Natural killer cell treated with Interleukin-12 subunit alpha and Interleukin-12 subunit beta and Interleukin-15 and Interleukin-18, amount 100 ng/mL, for 72 hours (primary cell): ENCODE measurements around the gene ALPL. TPM values are rescaled to one million over a fixed set of nuclear protein-coding genes. Genes with fewer than 3 reads are reported as not detected.
"Not testable (repeated sequence)": the region's sequence is repeated elsewhere in the genome, so short reads cannot be mapped to it uniquely, and the experiment has no call there.

Experiments used
- ATAC-seq, 2 donors: fragments of 150-1000 bp; cut with Tn5 transposase in 1 of 2; sonication (Bioruptor Pico), chemical (Tn5 transposase) in 1 of 2; 2 replicates each; pipeline ENCODE4 v1.10.0; 2021
- DNase-seq: peaks from one replicate; pipeline ENCODE4 v3.0.0; 2022; ENCODE audit warnings: low spot score
- H3K27ac Mint-ChIP-seq, 2 donors: 1 replicate in 1 of 2; 2 replicates in 1 of 2; pipeline ENCODE4 v1.8.0; 2022; ENCODE audit warnings: mixed read lengths in 2 of 2, mild to moderate bottlenecking in 1 of 2, moderate library complexity in 1 of 2
- H3K27me3 Mint-ChIP-seq, 2 donors: 1 replicate in 1 of 2; 2 replicates in 1 of 2; pipeline ENCODE4 v1.8.0; 2022; ENCODE audit warnings: mixed read lengths in 2 of 2
- H3K36me3 Mint-ChIP-seq: one replicate; pipeline ENCODE4 v1.8.0; 2022; ENCODE audit warnings: mixed read lengths
- H3K4me1 Mint-ChIP-seq, 2 donors: 1 replicate in 1 of 2; 2 replicates in 1 of 2; pipeline ENCODE4 v1.8.0; 2022; ENCODE audit warnings: low read depth in 2 of 2, mixed read lengths in 2 of 2, mild to moderate bottlenecking in 1 of 2
- H3K4me3 Mint-ChIP-seq: one replicate; pipeline ENCODE4 v1.8.0; 2022; ENCODE audit warnings: mixed read lengths
- H3K9me3 Mint-ChIP-seq: 2 replicates; pipeline ENCODE4 v1.8.0; 2022; ENCODE audit warnings: mixed read lengths
- total RNA-seq, 2 donors: library from RNA; stranded (reverse); gene quantifications; one replicate each; pipeline ENCODE4 v1.2.3, GENCODE V29; 2022

The ALPL gene
- not detected for total RNA-seq

DNA sequence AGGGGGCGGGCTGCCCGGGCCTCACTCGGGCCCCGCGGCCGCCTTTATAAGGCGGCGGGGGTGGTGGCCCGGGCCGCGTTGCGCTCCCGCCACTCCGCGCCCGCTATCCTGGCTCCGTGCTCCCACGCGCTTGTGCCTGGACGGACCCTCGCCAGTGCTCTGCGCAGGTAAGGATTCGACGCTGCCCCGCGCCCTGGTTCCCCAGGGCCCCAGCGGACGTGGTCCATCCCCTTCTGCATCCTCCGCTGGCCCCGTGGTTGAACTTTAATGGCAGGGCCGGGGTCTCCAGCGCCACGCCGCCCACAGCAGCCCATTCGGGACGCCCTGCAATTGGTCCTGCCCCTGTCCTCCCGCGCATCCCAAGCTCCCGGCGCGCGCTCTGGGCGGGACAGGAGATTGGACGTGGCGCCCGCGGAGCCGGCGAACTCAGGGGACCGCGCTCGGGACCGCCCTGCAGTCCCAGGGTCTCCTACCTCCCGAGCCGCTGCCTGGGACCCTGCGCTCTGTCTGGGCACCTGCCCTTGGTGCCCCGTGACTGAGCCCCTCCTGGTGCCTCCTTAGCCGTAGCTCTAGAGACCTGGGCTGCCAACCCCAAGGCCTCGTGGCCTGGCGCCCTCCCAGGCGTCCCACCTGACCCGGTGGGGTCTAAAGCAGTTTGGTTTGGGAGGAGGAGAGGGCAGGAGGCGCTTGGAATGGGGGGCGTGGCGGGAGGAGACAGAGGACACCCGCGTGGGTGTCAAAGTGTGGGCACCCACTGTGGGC is at the start of gene ALPL:
Gene ALPL, plus strand, starts transcription at position 73 of the 762 bp plus-strand sequence. CDS start 44,659 bp downstream, outside the sequence.
- ATAC-seq, result peak in 1 of 2 donors; percentile 11
- peaks cover 5 to 7% of the 10 kb centered on the region in 2 donors for H3K4me1 Mint-ChIP-seq
- no peaks in the 10 kb centered on the region for H3K36me3 Mint-ChIP-seq
- no peak for DNase-seq
- H3K27me3 Mint-ChIP-seq, result peaks cover 42 to 43% of the 10 kb centered on the region in 2 donors
- no peaks in the 10 kb centered on the region for H3K9me3 Mint-ChIP-seq
- peak within 1 kb of the TSS; percentile 78 for H3K4me3 Mint-ChIP-seq
- no peak within 1 kb of the TSS for H3K27ac Mint-ChIP-seq

DNA sequence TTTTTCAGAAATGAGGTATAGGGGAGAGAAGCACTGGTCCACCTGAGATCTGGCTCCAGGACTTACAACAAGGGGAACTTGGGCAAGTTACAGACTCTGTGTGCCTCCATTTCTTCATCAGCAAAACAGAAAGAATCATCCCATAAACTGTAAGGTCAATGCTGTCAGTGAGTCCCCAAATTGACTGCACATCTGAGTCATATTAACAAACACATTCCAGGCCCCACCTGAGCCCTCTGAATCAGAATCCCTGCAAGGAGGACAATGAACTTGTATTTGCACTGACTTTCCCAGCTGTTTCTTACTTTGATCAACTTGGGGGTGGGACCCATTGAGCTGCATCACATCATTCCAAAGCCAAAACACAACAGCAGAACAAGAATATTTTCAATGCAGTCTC is 44.1 kb upstream of the ALPL start:
- not testable (repeated sequence) for H3K27ac Mint-ChIP-seq, DNase-seq, H3K4me1 Mint-ChIP-seq

DNA sequence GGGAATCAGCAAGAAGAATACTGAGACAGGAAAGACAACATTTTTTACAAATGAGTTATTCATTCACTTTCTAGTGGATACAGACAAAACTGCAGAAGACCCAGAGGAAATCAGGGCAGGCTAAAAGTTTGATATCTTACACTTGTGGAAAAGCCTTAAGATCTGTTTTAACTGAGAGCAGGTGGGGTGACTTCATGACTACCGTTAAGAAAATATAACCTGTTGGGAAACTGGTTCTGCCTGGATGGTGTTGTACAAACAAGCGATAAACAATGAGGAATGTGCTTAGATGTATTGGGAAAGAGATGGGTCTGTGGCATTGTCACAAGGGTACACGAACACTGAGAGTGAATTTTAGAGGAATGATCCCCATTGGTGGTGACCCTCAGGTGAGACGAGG is 41.3 kb upstream of the ALPL start:
- not testable (repeated sequence) for H3K27ac Mint-ChIP-seq, H3K4me1 Mint-ChIP-seq, H3K9me3 Mint-ChIP-seq, H3K27me3 Mint-ChIP-seq, DNase-seq, ATAC-seq, H3K36me3 Mint-ChIP-seq, H3K4me3 Mint-ChIP-seq

More for the DNA sequence above, 44.1 kb upstream of the ALPL start:
- H3K36me3 Mint-ChIP-seq, H3K9me3 Mint-ChIP-seq, H3K4me3 Mint-ChIP-seq, H3K27me3 Mint-ChIP-seq, ATAC-seq: not testable (repeated sequence)

DNA sequence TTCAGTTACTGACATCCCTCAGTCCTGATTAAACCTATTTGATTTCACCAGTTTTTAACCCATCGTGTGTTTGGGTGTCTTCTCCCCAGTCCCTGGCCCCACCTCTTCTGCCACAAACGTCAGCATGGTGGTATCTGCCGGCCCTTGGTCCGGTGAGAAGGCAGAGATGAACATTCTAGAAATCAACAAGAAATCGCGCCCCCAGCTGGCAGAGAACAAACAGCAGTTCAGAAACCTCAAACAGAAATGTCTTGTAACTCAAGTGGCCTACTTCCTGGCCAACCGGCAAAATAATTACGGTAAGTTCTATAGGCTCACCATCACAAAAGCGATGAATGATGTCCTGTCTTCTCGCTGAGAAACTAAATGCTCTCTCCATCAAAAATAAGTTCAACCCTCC is 40.6 kb upstream of the ALPL start:
- Mint-ChIP-seq H3K36me3 (no peaks in the 10 kb centered on the region), H3K4me1 (peaks cover 0 to 4% of the 10 kb centered on the region in 2 donors), H3K27me3 (no peaks in the 10 kb centered on the region), H3K9me3 (no peaks in the 10 kb centered on the region), H3K4me3 (no peak overlapping the region), H3K27ac (no peak overlapping the region)
- ATAC-seq, result no peak
- DNase-seq, result no peak

DNA sequence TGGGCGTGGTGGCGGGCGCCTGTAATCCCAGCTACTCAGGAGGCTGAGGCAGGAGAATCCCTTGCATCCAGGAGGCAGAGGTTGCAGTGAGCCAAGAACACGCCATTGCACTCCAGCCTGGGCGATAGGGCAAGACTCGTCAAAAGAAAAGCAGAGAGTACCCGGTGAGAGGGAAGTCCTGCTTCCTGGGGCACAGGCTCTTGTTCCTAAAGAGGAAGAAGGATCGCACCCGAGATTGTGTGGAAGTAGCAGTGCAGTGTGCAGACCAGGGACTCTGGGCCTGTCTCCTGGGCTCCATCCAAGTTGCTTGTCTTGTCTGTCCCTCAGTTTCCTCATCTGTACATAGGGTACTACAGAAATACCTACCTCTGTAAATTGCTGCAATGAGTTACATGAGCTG is 39.6 kb upstream of the ALPL start:
- Mint-ChIP-seq H3K27ac (no peak overlapping the region), H3K4me1 (peaks cover 0 to 4% of the 10 kb centered on the region in 2 donors), H3K9me3 (no peaks in the 10 kb centered on the region), H3K27me3 (no peaks in the 10 kb centered on the region), H3K4me3 (no peak overlapping the region), H3K36me3 (peaks cover 7% of the 10 kb centered on the region)
- DNase-seq (no peak), ATAC-seq (no peak)

DNA sequence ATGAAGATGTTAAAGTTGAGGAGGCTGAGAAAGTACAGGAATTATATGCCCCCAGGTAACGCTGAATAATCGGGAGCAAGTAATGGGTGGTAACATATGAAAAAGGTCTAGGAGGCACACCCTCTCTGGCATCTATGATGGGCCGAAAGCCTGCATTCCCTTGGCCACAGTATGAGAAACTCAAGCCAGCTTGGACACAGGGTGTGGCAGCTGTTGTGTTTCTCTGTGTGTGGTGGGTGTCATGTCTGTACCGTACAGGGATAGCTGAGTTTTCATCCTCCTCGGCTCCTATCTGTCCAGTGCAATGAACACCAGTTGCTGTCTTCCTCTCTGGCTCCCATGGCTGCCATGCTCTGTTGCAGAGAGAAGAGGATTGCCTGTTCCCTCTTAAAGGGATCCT is 36.4 kb upstream of the ALPL start:
- DNase-seq (no peak), ATAC-seq (no peak)
- Mint-ChIP-seq H3K27me3 (no peaks in the 10 kb centered on the region), H3K9me3 (no peaks in the 10 kb centered on the region), H3K4me1 (peaks cover 0 to 4% of the 10 kb centered on the region in 2 donors), H3K4me3 (no peak overlapping the region), H3K27ac (no peak overlapping the region), H3K36me3 (peaks cover 14% of the 10 kb centered on the region)

DNA sequence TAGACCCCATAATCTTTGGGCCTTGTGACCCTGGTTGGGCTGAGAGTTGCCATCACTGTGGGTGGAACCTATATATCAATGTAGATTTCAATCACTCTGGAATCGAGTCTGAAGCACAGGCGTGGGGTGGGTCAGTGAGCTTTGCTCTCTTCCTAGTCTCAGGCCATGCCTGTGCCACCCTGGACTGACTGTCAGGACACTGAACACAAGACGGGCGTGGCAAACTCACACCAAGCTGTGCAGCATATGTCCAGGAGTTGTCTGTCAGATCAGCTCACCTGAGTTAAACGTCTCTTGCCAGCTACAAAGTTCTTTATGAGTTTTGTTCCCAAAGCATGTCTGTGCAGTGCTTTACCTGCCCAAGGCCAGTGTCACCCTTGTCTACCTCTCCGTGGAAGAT is 30.9 kb upstream of the ALPL start:
- H3K27me3 Mint-ChIP-seq, result no peaks in the 10 kb centered on the region
- H3K27ac Mint-ChIP-seq, result no peak overlapping the region
- H3K4me1 Mint-ChIP-seq, result no peaks in the 10 kb centered on the region
- ATAC-seq, result no peak
- peaks cover 28% of the 10 kb centered on the region for H3K36me3 Mint-ChIP-seq
- DNase-seq, result no peak
- H3K4me3 Mint-ChIP-seq, result no peak overlapping the region
- H3K9me3 Mint-ChIP-seq, result no peaks in the 10 kb centered on the region

DNA sequence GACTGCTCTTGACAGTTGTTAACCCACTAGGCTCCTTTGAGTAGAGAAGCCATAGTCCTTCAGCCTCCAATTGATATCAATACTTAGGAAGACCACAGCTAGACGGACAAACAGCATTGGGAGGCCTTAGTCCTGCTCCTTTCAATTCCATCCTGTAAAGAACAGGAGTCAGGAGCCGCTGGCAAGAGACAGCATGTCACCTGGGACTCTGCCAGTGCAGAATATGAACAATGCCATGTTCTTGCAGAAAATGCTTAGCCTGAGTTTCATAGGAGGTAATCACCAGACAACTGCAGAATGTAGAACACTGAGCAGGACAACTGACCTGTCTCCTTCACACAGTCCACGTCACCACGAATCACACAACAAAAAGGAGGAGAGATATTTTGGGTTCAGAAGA is 25.3 kb upstream of the ALPL start:
- not testable (repeated sequence) for H3K4me3 Mint-ChIP-seq, ATAC-seq, DNase-seq, H3K4me1 Mint-ChIP-seq, H3K9me3 Mint-ChIP-seq, H3K27ac Mint-ChIP-seq
- peaks cover 6 to 11% of the 10 kb centered on the region in 2 donors for H3K27me3 Mint-ChIP-seq
- H3K36me3 Mint-ChIP-seq, result peaks cover 14% of the 10 kb centered on the region

DNA sequence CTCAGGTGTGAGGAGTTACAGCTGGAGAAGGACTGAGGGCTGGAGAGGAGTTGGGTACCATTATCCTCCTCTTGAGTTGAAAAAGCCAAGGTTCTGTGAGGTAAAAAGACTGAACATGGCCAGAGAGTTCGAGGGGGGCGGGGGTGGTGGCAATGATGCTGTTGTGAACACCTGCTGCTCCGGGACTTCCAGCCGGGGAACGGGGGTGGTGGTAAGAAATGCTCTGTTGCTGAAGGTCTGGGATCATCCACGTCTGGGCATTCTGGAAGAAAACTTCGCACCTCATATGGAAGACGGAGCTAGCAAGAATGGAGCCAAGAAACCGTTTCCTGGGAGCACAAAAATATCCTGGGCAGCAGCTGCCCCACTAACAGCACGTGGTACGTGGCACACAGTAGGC is 20.1 kb upstream of the ALPL start:
- H3K36me3 Mint-ChIP-seq, result no peaks in the 10 kb centered on the region
- DNase-seq (no peak), ATAC-seq (no peak)
- peaks cover 9 to 11% of the 10 kb centered on the region in 2 donors for H3K4me1 Mint-ChIP-seq
- peaks cover 9 to 18% of the 10 kb centered on the region in 2 donors for H3K27me3 Mint-ChIP-seq
- H3K27ac Mint-ChIP-seq, result no peak overlapping the region
- peak overlapping the region; percentile 37 for H3K4me3 Mint-ChIP-seq
- no peaks in the 10 kb centered on the region for H3K9me3 Mint-ChIP-seq

DNA sequence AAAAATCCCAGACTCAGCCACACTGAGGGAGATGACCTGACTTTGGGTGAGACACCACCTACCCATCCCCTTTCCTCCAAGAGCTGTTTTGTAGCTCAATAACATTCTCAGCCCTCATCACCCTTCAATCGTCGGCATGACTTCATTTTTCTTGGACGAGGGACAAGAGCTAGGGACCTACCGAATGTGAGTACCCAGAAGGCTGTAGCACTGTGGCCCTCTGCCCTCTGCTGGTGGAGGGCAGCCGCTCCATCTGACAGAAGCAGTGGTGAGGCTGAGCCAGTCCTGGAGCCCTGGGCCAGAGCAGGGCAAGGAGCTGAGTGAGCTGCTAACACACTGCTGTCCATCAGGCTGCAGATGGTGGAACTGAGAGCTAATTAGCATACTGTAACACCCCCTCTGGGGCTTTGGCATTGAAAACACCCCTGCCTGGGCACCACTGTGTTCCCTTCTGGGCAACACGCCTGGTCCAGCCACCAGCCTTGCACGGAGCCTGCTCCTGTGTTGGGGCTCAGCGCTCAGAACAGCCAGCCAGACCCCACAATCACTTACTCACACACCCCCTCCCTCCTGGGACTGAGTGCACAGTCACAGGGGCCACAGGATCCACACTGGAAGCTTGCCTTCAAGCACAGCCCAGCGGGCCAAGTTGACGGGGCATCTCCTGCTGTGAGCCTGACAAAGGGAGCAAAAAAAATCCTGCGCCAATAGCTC is 18.3 kb upstream of the ALPL start:
- H3K4me3 Mint-ChIP-seq, result no peak overlapping the region
- peaks cover 9 to 17% of the 10 kb centered on the region in 2 donors for H3K27me3 Mint-ChIP-seq
- no peaks in the 10 kb centered on the region for H3K9me3 Mint-ChIP-seq
- H3K36me3 Mint-ChIP-seq, result no peaks in the 10 kb centered on the region
- H3K4me1 Mint-ChIP-seq, result peaks cover 9 to 11% of the 10 kb centered on the region in 2 donors
- ATAC-seq (peak; percentile 43 to 51), DNase-seq (no peak)
- H3K27ac Mint-ChIP-seq, result no peak overlapping the region

DNA sequence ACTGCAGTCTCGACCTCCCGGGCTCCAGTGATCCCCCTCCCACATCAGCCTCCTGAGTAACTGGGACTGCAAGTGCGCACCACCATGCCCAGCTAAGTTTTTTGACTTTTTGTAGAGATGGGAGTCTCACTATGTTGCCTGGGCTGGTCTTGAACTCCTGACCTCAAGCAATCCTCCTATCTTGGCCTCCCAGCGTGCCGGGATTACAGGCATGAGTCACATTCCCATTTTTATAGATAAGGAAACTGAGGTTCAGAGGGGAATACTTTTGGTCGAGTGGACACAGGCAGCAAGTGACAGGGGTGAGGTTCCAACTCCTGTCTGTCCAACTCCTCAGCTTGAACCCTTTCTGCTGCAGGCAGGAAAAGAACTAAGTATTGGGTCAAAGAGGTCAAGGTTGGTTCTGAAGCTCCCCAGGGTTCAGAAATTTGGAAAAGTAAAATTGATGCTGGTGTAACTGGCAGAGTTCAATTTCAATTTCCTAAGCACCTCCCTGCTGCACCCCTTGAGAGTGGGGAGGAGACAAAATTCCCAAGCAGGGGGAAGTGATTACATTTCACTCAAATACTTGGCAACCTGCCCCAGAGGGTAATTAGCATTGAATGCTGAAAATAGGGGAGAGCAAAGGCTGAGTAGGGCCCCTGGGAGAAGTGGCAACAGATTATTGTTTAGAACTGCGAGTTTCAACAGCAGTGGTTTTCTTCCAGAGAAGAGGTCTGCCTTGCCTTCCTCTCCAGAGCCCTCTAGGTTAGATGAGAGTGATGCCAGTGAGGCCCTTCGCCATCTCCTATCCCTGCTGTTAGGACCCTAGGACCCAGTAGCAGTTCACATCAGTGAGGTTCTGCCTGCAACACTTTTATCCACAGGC is 17.5 kb upstream of the ALPL start:
- H3K9me3 Mint-ChIP-seq, result no peaks in the 10 kb centered on the region
- H3K27me3 Mint-ChIP-seq, result peaks cover 9 to 17% of the 10 kb centered on the region in 2 donors
- DNase-seq (no peak), ATAC-seq (no peak)
- no peaks in the 10 kb centered on the region for H3K36me3 Mint-ChIP-seq
- H3K4me1 Mint-ChIP-seq, result peaks cover 9 to 11% of the 10 kb centered on the region in 2 donors
- H3K27ac Mint-ChIP-seq, result no peak overlapping the region
- H3K4me3 Mint-ChIP-seq, result no peak overlapping the region

- DNase-seq, result no peak
- H3K4me3 Mint-ChIP-seq, result no peak overlapping the region
- no peak overlapping the region for H3K27ac Mint-ChIP-seq
- ATAC-seq, result no peak
- peaks cover 9 to 17% of the 10 kb centered on the region in 2 donors for H3K27me3 Mint-ChIP-seq
- peaks cover 9 to 11% of the 10 kb centered on the region in 2 donors for H3K4me1 Mint-ChIP-seq
- no peaks in the 10 kb centered on the region for H3K9me3 Mint-ChIP-seq
- H3K36me3 Mint-ChIP-seq, result no peaks in the 10 kb centered on the region
Measured at GRCh38 chr1:21492356-21492625, 16.9 kb upstream of the ALPL start.

DNA sequence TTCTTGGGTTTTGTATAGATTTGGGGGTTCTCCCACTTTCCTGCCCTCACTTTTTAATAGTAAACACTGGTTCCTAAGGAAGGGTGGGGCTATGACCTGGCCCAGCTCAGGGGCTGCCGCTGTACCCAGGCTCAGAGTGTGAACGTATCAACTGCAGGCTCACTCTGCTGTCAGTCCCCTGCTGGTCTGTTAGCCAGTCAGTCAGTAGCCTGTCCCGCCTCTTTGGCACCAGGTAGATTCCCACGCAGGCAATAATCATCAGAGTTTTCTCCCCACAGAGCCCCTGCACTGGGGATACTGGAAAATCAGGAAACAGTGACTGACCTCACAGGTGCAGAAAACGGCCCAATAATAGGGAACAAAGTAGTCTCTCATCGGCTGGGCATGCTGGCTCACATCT is 15.0 kb upstream of the ALPL start:
- Mint-ChIP-seq H3K4me3 (no peak overlapping the region), H3K9me3 (no peaks in the 10 kb centered on the region), H3K27ac (no peak overlapping the region), H3K36me3 (no peaks in the 10 kb centered on the region), H3K4me1 (no peaks in the 10 kb centered on the region), H3K27me3 (peaks cover 0 to 9% of the 10 kb centered on the region in 2 donors)
- no peak for ATAC-seq
- DNase-seq, result no peak
